Breast epithelium (tissue), 4 donors: ENCODE measurements around the gene GCGR. TPM values are rescaled to one million over a fixed set of nuclear protein-coding genes. Genes with fewer than 3 reads are reported as not detected.

Experiments
- DNase-seq, 2 donors: peaks; one replicate each; pipeline ENCODE4 v3.0.0-alpha.2; 2019; ENCODE audit warnings: low spot score in 2 of 2
- H3K27ac ChIP-seq, 2 donors: fragments of 200-600 bp; sonication (generic) in 1 of 2; one replicate each; pipeline ENCODE4 v1.5.1; 2016 to 2019; ENCODE audit warnings: mild to moderate bottlenecking in 1 of 2
- H3K27me3 ChIP-seq, 2 donors: fragments of 200-600 bp; sonication (generic) in 1 of 2; one replicate each; pipeline versions ENCODE4 v1.5.1 to v1.6.0; 2017 to 2019; ENCODE audit warnings: control low read depth in 1 of 2, mild to moderate bottlenecking in 1 of 2
- H3K36me3 ChIP-seq: fragments of 200-600 bp; one replicate; pipeline ENCODE4 v1.5.1; 2019
- H3K4me1 ChIP-seq, 2 donors: fragments of 200-600 bp; sonication (generic); one replicate each; pipeline ENCODE4 v1.5.1; 2016 to 2019; ENCODE audit warnings: control low read depth in 1 of 2
- H3K4me3 ChIP-seq, 3 donors: fragments of 200-600 bp; sonication (generic); 1 replicate in 2 of 3; 2 replicates in 1 of 3; pipeline ENCODE4 v1.5.1; 2016 to 2019; ENCODE audit warnings: mild to moderate bottlenecking in 3 of 3, moderate library complexity in 2 of 3
- H3K9me3 ChIP-seq, 2 donors: fragments of 200-600 bp; sonication (generic) in 1 of 2; one replicate each; pipeline ENCODE4 v1.5.1; 2016 to 2019; ENCODE audit warnings: control low read depth in 1 of 2
- CTCF ChIP-seq, 3 donors: fragments of 450-650 bp; IDR thresholded peaks; one replicate each; pipeline ENCODE4 v1.5.1; 2016 to 2017; ENCODE audit warnings: antibody characterized with exemption in 3 of 3, mild to moderate bottlenecking in 3 of 3, moderate library complexity in 3 of 3
- POLR2A ChIP-seq: fragments of 450-650 bp; IDR thresholded peaks from one replicate; pipeline ENCODE4 v1.6.1; 2016; ENCODE audit warnings: antibody characterized with exemption, mild to moderate bottlenecking, moderate library complexity
- POLR2AphosphoS5 ChIP-seq, 3 donors: sonication (generic); formaldehyde crosslinking; IDR thresholded peaks; one replicate each; pipeline ENCODE4 v1.6.1; 2017; ENCODE audit warnings: antibody characterized with exemption in 3 of 3
- intact Hi-C: fragments of 100-400 bp; cut with DNase I; formaldehyde crosslinking; loops from one replicate; pipeline ENCODE4 v1.15.1; 2023; ENCODE audit warnings: low total_unique reads
- total RNA-seq, 3 donors: library from RNA; depleted of rRNA; stranded (reverse); fragments of >200 nt; gene quantifications; one replicate each; pipeline ENCODE4 v1.1.0, GENCODE V29; 2016

Gene GCGR
- total RNA-seq, 3 donors from 2014 or later, result not detected

DNA sequence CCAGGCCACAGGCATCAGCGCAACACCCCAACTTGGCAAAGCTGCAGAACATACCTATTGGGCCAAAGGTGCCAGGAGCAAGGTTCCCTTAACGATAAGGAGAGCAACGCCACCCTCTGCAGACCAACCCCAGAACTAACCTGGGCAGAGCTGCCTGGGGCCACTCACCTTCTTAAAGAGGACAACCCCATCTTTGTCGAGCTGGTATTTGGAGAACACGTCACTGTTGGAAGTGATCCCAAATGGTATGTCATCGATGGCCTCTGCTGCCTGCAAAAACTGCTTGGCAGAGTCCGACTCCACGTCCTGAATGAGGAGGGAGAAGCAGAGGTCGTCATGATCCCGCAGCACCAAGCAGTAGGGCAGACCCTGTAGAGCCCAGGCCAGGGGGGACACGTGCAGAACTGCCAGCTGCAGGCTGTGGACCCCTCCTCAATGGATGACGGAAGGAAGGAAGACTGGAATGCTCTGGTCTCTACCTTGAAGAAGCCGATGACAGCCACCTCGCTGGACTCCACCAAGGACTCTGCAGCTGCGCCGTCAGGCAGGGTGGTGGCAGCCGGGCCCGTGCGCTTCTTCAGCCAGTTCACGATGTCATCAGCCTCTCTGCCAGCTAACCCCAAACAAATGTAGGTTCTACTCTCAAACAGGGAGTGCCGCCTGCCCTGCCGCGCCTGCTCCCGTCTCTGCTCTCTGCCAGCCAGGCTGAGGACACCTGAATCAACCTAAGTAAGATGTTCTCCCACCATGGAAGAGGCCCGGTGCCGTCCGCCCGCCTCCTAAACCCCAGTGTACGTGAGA, 51.2 kb downstream of the GCGR start:
- intact Hi-C loops, result no loop called here
- DNase-seq, result peak in 1 of 2 donors; percentile 90
- Histone ChIP-seq H3K27ac (peak overlapping the region; percentile 33 to 58), H3K4me3 (no peak overlapping the region), H3K9me3 (no peaks in the 10 kb centered on the region), H3K36me3 (no peaks in the 10 kb centered on the region), H3K4me1 (peaks cover 10 to 15% of the 10 kb centered on the region in 2 donors), H3K27me3 (no peaks in the 10 kb centered on the region)
- no peak for TF ChIP-seq POLR2A
- peak in 1 of 3 donors; percentile 52 for TF ChIP-seq CTCF (IDR thresholded peaks at IDR 0.05)
- peak in 1 of 3 donors; percentile 35 for TF ChIP-seq POLR2AphosphoS5 (IDR thresholded peaks at IDR 0.05)

GRCh38 chr17:81858170-81858966, 54.4 kb downstream of the GCGR start:
- Histone ChIP-seq H3K27me3 (no peaks in the 10 kb centered on the region), H3K36me3 (no peaks in the 10 kb centered on the region), H3K27ac (peak overlapping the region; percentile 96 to 98), H3K4me3 (peak overlapping the region; percentile 93 to 100 (median 96)), H3K9me3 (no peaks in the 10 kb centered on the region), H3K4me1 (peaks cover 10 to 15% of the 10 kb centered on the region in 2 donors)
- TF ChIP-seq POLR2A, result no peak
- no peak for TF ChIP-seq CTCF (IDR thresholded peaks at IDR 0.05)
- no peak for TF ChIP-seq POLR2AphosphoS5 (IDR thresholded peaks at IDR 0.05)
- no peak for DNase-seq
- intact Hi-C loops, result no loop called here

DNA sequence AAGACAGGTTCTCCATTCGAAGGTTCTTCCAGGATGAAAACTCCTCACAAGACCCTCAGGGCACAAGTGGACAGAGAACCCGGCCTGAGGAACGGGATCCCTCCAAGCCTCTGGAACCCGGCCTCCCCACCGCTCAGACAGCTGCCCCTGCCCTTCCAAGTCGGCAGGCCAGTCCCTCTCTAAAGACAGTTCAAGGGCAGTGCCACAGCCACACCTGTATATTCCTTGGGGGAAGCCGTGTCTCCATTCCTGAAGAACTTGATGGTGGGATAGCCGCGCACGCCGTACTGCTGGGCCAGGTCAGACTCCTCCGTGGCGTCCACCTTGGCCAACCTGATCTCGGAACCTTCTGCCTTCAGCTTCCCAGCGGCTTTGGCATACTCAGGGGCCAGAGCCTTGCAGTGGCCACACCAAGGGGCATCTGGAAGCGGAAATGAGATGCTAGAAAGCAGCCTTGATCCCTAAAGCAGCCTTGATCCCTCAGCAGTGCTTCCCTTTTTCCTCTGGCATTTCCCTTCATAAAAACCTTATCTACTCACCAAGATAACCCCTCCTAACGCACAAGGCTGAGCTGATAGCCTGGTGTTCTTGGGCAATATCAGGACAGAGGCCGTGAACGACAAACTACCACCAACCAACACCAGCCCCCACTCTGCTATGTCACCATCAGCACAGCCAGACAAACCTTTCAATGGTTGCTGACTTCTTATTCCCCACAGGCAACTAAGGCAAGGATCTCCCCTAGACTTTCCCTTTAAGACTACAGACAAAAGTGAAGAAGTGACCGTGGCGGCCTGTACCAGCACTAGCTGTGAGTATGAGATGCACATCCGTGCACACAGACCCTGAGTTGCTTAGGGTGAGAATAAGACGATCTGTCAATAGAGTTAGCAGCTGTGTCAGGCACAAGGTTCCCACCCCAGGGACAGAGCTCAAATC, 55.3 kb downstream of the GCGR start:
- H3K27me3 ChIP-seq, result no peaks in the 10 kb centered on the region
- no peak for DNase-seq
- TF ChIP-seq CTCF (IDR thresholded peaks at IDR 0.05) (no peak), POLR2AphosphoS5 (IDR thresholded peaks at IDR 0.05) (no peak), POLR2A (no peak)
- H3K36me3 ChIP-seq, result no peaks in the 10 kb centered on the region
- no peaks in the 10 kb centered on the region for H3K9me3 ChIP-seq
- intact Hi-C loops, result no loop called here
- peaks cover 10 to 15% of the 10 kb centered on the region in 2 donors for H3K4me1 ChIP-seq
- H3K27ac ChIP-seq, result peak overlapping the region; percentile 96 to 98
- peak overlapping the region; percentile 93 to 100 (median 96) for H3K4me3 ChIP-seq

GRCh38 chr17:81859906-81860755, 56.2 kb downstream of the GCGR start, which contains the start of gene P4HB:
P4HB (minus strand) TSS chr17:81860535; CDS start chr17:81860471, 64 bp downstream.
- no peak for DNase-seq
- peak within 1 kb of the TSS; percentile 93 to 100 (median 96) for H3K4me3 ChIP-seq
- H3K4me1 ChIP-seq, result peaks cover 10 to 15% of the 10 kb centered on the region in 2 donors
- peak within 1 kb of the TSS; percentile 98 for H3K27ac ChIP-seq
- no peaks in the 10 kb centered on the region for H3K9me3 ChIP-seq
- intact Hi-C loops, result no loop called here
- TF ChIP-seq POLR2A, result no peak
- TF ChIP-seq POLR2AphosphoS5 (IDR thresholded peaks at IDR 0.05), result peak; percentile 5 to 59 (median 43)
- no peak for TF ChIP-seq CTCF (IDR thresholded peaks at IDR 0.05)
- H3K27me3 ChIP-seq, result no peaks in the 10 kb centered on the region
- H3K36me3 ChIP-seq, result no peaks in the 10 kb centered on the region
